ENCODE measurements around the gene INSR.
A peak's percentile ranks its signal among the peaks of the same experiment; 100 is the strongest.

Gene INSR

GRCh38 chr19:7140137-7140536 lies 154.1 kb downstream of the INSR start:
- DNase-seq (ENCODE audit: low spot score), result no peak

GRCh38 chr19:7139095-7139494 lies 155.1 kb downstream of the INSR start:
- DNase-seq (ENCODE audit: low spot score), result no peak

GRCh38 chr19:7138402-7138801 lies 155.8 kb downstream of the INSR start:
- DNase-seq (ENCODE audit: low spot score), result no peak

GRCh38 chr19:7137120-7137519 lies 157.1 kb downstream of the INSR start:
- no peak for DNase-seq (ENCODE audit: low spot score)

GRCh38 chr19:7132054-7132453 lies 162.2 kb downstream of the INSR start:
- DNase-seq (ENCODE audit: low spot score), result no peak

- no peak for DNase-seq (ENCODE audit: low spot score)
Measured at GRCh38 chr19:7130043-7130442, 164.2 kb downstream of the INSR start.

- no peak for DNase-seq (ENCODE audit: low spot score)
Measured at GRCh38 chr19:7126132-7126531, 168.1 kb downstream of the INSR start.

GRCh38 chr19:7125221-7125620 lies 169.0 kb downstream of the INSR start:
- no peak for DNase-seq (ENCODE audit: low spot score)

GRCh38 chr19:7124782-7125181 lies 169.4 kb downstream of the INSR start:
- no peak for DNase-seq (ENCODE audit: low spot score)

GRCh38 chr19:7122701-7123100 lies 171.5 kb downstream of the INSR start:
- no peak for DNase-seq (ENCODE audit: low spot score)

- DNase-seq (ENCODE audit: low spot score), result no peak
Measured at GRCh38 chr19:7120499-7120898, 173.7 kb downstream of the INSR start.

GRCh38 chr19:7119582-7119981 lies 174.6 kb downstream of the INSR start:
- DNase-seq (ENCODE audit: low spot score), result no peak

- no peak for DNase-seq (ENCODE audit: low spot score)
Measured at GRCh38 chr19:7117248-7117647, 177.0 kb downstream of the INSR start.

GRCh38 chr19:7115721-7116120 lies 178.5 kb downstream of the INSR start:
- DNase-seq (ENCODE audit: low spot score), result peak; percentile 96

- DNase-seq (ENCODE audit: low spot score), result no peak
Measured at GRCh38 chr19:7113233-7113632, 181.0 kb downstream of the INSR start.

GRCh38 chr19:7112675-7113074 lies 181.5 kb downstream of the INSR start:
- DNase-seq (ENCODE audit: low spot score), result no peak

GRCh38 chr19:7109678-7110289 lies 184.4 kb downstream of the INSR start:
- DNase-seq (ENCODE audit: low spot score), result no peak

- DNase-seq (ENCODE audit: low spot score), result no peak
Measured at GRCh38 chr19:7106711-7107657, 187.2 kb downstream of the INSR start.

GRCh38 chr19:7104747-7105447 lies 189.3 kb downstream of the INSR start:
- DNase-seq (ENCODE audit: low spot score), result peak; percentile 16

- DNase-seq (ENCODE audit: low spot score), result no peak
Measured at GRCh38 chr19:7101498-7102253, 192.5 kb downstream of the INSR start.

- no peak for DNase-seq (ENCODE audit: low spot score)
Measured at GRCh38 chr19:7099597-7099921, 194.7 kb downstream of the INSR start.

Measured in globus pallidus (tissue), 1 donor.